ENCODE measurements around the gene RITA1. TPM values are rescaled to one million over a fixed set of nuclear protein-coding genes. Genes with fewer than 3 reads are reported as not detected.

The RITA1 gene
- total RNA-seq, 4 donors from 2014 or later: 12.3 to 21.4 (median 16.2) TPM

DNA sequence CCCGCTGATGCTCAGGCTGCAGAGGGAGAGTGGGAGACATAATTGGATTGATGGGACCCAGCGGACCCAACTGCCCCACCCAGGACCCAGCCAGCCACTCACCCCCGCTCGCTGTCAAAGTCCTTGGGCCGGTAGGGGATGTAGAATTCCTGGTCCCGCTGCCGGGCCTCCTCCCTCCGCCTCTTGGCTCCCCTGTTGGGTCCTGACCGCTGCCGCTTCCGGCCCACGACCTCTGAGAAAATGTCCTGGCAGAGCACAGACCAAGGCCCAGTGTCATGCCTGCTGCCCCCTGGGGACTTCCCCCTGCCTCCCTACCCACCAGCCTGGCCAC, 22.5 kb upstream of the RITA1 start:
- no peak overlapping the region for H3K27ac ChIP-seq (replicated peaks in 1 of 4)
- intact Hi-C loops (cut with DNase I): no loop called here
- H3K4me1 ChIP-seq: no peaks in the 10 kb centered on the region
- TF ChIP-seq EP300 (IDR thresholded peaks at IDR 0.05) (no peak), POLR2A (IDR thresholded peaks at IDR 0.05; ENCODE audit: low read depth) (no peak), POLR2AphosphoS5 (IDR thresholded peaks at IDR 0.05) (no peak)
- TF ChIP-seq, protein P1, sequence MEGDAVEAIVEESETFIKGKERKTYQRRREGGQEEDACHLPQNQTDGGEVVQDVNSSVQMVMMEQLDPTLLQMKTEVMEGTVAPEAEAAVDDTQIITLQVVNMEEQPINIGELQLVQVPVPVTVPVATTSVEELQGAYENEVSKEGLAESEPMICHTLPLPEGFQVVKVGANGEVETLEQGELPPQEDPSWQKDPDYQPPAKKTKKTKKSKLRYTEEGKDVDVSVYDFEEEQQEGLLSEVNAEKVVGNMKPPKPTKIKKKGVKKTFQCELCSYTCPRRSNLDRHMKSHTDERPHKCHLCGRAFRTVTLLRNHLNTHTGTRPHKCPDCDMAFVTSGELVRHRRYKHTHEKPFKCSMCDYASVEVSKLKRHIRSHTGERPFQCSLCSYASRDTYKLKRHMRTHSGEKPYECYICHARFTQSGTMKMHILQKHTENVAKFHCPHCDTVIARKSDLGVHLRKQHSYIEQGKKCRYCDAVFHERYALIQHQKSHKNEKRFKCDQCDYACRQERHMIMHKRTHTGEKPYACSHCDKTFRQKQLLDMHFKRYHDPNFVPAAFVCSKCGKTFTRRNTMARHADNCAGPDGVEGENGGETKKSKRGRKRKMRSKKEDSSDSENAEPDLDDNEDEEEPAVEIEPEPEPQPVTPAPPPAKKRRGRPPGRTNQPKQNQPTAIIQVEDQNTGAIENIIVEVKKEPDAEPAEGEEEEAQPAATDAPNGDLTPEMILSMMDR (IDR thresholded peaks at IDR 0.05): no peak
- no peaks in the 10 kb centered on the region for H3K9me3 ChIP-seq
- no peak overlapping the region for H3K4me3 ChIP-seq
- no peak for DNase-seq (ENCODE audit: extremely low spot score)
- peaks cover 0 to 43% (median 0%) of the 10 kb centered on the region in 4 donors for H3K27me3 ChIP-seq
- peaks cover 82 to 100% (median 100%) of the 10 kb centered on the region in 4 donors for H3K36me3 ChIP-seq
- WGBS: 96% methylated on average over 12 of the region's 12 CpGs

DNA sequence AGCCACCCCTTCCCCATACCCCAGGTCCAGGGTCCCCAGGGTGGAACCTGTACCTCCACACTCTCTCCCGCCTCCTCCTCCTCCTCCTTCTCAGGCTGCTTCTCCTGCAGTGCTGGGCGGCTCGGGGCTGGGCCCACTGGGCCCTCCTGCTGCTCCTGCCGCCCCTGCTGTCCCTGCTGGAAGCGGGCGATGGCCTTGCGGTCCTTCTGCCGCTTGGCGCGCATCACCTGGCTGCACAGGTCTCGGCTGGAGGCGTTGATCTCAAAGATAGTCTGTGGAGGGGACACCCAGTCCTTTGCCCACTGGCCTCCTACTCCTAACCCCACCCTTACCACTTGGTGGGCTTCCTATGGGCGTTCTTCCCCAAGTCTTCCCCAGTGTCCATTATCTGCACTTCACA, 21.5 kb upstream of the RITA1 start:
- intact Hi-C loops (cut with DNase I): no loop called here
- Histone ChIP-seq H3K27ac (replicated peaks in 1 of 4) (no peak overlapping the region), H3K4me1 (no peaks in the 10 kb centered on the region), H3K27me3 (peaks cover 0 to 38% (median 0%) of the 10 kb centered on the region in 4 donors), H3K4me3 (no peak overlapping the region), H3K36me3 (peaks cover 87 to 100% (median 100%) of the 10 kb centered on the region in 4 donors), H3K9me3 (no peaks in the 10 kb centered on the region)
- TF ChIP-seq EP300 (IDR thresholded peaks at IDR 0.05) (no peak), POLR2AphosphoS5 (IDR thresholded peaks at IDR 0.05) (no peak), POLR2A (IDR thresholded peaks at IDR 0.05; ENCODE audit: low read depth) (no peak)
- TF ChIP-seq, protein P1 (IDR thresholded peaks at IDR 0.05): no peak
- DNase-seq (ENCODE audit: extremely low spot score): no peak
- over 99% methylated on average over 11 of the region's 13 CpGs for WGBS

DNA sequence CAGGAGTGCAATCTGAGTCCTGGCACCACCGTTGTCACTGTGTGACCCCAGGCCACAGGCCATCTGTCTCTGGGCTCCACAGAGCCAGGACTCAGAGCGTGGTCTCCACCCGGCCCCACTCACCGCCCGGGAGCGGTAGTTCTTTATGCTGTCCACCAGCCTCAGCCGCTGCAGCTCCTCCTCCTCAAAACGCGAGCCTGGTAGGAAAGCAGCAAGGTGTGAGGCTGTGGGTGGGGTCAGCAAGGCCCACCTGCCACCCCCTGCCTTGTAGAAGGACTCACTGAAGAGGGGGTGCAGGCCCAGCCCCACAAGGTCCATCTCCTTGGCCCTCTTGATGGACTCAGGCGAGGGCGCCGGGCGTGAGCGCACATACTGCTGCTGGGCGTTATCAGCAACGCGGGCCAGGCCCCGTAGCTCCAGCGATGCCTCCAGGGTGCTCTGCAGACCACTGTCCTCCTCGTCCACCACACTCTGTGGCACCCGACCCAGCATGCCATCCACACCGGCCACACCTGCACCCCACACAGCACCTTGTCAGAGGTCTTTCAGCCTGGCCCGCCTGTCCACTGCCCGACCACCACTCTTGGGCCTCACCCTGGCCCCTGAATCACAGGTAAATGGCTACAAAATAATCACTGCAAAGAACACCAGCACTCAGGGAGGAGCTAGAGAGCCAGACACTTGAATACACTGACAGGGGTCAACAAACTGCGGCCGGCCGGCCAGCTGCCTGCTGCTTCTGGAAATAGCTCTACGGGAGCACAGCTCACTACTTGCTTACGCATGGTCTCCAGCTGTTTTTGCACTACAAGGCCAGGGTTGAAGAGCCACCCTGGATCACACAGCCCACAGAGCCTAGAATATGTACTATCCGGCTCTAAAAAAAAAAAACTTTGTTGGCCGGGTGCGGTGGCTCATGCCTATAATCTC, 19.7 kb upstream of the RITA1 start:
- intact Hi-C loops (cut with DNase I): no loop called here
- Histone ChIP-seq H3K4me1 (no peaks in the 10 kb centered on the region), H3K36me3 (peaks cover 87 to 100% (median 100%) of the 10 kb centered on the region in 4 donors), H3K27ac (replicated peaks in 1 of 4) (no peak overlapping the region), H3K9me3 (no peaks in the 10 kb centered on the region), H3K4me3 (no peak overlapping the region), H3K27me3 (peaks cover 0 to 30% (median 0%) of the 10 kb centered on the region in 4 donors)
- WGBS: 93% methylated on average over 24 of the region's 32 CpGs
- DNase-seq (ENCODE audit: extremely low spot score): no peak
- TF ChIP-seq EP300 (IDR thresholded peaks at IDR 0.05): no peak
- TF ChIP-seq, protein P1 (IDR thresholded peaks at IDR 0.05): no peak
- no peak for TF ChIP-seq POLR2A (IDR thresholded peaks at IDR 0.05; ENCODE audit: low read depth)
- no peak for TF ChIP-seq POLR2AphosphoS5 (IDR thresholded peaks at IDR 0.05)

DNA sequence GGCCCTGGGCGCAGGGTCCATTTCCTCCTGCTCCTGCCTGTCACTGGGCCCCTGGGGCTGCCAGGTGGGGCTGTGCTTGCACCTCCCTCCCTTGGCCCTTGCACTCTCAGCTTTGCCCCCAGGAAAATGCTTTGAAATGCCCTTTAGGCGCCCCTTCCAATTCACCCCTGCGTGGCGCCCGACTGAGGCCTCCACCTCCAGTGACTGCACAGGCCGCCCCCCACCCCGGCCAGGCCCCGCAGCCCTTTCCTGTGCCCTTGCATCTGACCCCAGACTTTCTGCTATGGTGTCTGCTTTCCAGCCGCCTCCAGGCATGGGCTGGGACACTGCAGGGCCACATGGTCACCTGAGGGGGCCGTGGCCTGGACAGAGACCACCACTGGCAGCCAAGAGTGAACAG, 17.7 kb upstream of the RITA1 start:
- H3K27ac ChIP-seq (replicated peaks in 1 of 4): no peak overlapping the region
- peaks cover 0 to 20% (median 0%) of the 10 kb centered on the region in 4 donors for H3K27me3 ChIP-seq
- H3K4me1 ChIP-seq: no peaks in the 10 kb centered on the region
- no peak overlapping the region for H3K4me3 ChIP-seq
- intact Hi-C loops (cut with DNase I): no loop called here
- DNase-seq (ENCODE audit: extremely low spot score): no peak
- WGBS: 91% methylated on average over 6 of the region's 10 CpGs
- peaks cover 87 to 100% (median 100%) of the 10 kb centered on the region in 4 donors for H3K36me3 ChIP-seq
- TF ChIP-seq POLR2AphosphoS5 (IDR thresholded peaks at IDR 0.05) (no peak), POLR2A (IDR thresholded peaks at IDR 0.05; ENCODE audit: low read depth) (no peak), EP300 (IDR thresholded peaks at IDR 0.05) (no peak)
- TF ChIP-seq, protein P1 (IDR thresholded peaks at IDR 0.05): no peak
- H3K9me3 ChIP-seq: no peaks in the 10 kb centered on the region

Data from esophagus muscularis mucosa (tissue), 4 donors.